ENCODE data around the gene MTHFSD. TPM values are rescaled to one million over a fixed set of nuclear protein-coding genes. Genes with fewer than 3 reads are reported as not detected.

Gene MTHFSD
- total and polyA plus RNA-seq, 2 experiments from 2014 or later: 11.5 to 21.5 TPM

DNA sequence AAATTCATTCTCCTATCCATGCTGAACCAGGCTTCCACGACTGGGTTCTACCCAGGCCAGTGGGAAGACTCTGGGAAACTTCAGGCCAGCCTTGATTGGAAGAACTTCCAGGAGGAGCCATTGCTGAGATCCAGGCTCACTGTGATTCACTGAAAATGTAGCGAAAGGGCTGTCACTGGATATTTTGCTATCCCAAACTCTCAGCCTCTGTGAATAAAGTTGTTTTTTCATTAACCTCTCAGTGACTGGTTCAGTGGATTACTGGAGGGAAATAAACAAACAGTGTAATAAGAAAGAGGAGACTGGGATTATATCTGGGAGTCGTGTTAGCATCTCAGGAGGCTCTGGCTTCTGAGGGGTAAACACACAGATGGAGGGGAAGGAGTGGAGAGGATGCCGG is 26.4 kb upstream of the MTHFSD start:
- no peak overlapping the region for H3K4me3 ChIP-seq

GRCh38 chr16:86580791-86581170 is 25.7 kb upstream of the MTHFSD start:
- H3K4me3 ChIP-seq: no peak overlapping the region
- H3K36me3 ChIP-seq (replicated peaks; ENCODE audit: insufficient read depth, low read depth): no peaks in the 10 kb centered on the region
- no peak for DNase-seq (ENCODE audit: low spot score)
- no peak overlapping the region for H2AFZ ChIP-seq
- H3K9me2 ChIP-seq (replicated peaks; ENCODE audit: insufficient read depth): no peaks in the 10 kb centered on the region
- no peaks in the 10 kb centered on the region for H3K79me2 ChIP-seq
- WGBS (ENCODE audit: low lambda C conversion rate, missing lambda C conversion rate): 72% methylated on average over 7 of the region's 9 CpGs
- no peaks in the 10 kb centered on the region for H4K20me1 ChIP-seq (ENCODE audit: insufficient read depth, poor library complexity, severe bottlenecking)
- peak overlapping the region; percentile 97 for H3K4me2 ChIP-seq
- H3K27ac ChIP-seq: no peak overlapping the region
- H3K9me3 ChIP-seq (ENCODE audit: low read depth): no peaks in the 10 kb centered on the region
- TF ChIP-seq, protein P1, sequence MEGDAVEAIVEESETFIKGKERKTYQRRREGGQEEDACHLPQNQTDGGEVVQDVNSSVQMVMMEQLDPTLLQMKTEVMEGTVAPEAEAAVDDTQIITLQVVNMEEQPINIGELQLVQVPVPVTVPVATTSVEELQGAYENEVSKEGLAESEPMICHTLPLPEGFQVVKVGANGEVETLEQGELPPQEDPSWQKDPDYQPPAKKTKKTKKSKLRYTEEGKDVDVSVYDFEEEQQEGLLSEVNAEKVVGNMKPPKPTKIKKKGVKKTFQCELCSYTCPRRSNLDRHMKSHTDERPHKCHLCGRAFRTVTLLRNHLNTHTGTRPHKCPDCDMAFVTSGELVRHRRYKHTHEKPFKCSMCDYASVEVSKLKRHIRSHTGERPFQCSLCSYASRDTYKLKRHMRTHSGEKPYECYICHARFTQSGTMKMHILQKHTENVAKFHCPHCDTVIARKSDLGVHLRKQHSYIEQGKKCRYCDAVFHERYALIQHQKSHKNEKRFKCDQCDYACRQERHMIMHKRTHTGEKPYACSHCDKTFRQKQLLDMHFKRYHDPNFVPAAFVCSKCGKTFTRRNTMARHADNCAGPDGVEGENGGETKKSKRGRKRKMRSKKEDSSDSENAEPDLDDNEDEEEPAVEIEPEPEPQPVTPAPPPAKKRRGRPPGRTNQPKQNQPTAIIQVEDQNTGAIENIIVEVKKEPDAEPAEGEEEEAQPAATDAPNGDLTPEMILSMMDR (IDR thresholded peaks at IDR 0.05; ENCODE audit: poor library complexity): no peak
- TF ChIP-seq EZH2phosphoT487 (IDR thresholded peaks at IDR 0.05; ENCODE audit: low read depth, severe bottlenecking, unreplicated experiment): no peak
- no peak for TF ChIP-seq EZH2 (IDR thresholded peaks at IDR 0.05; ENCODE audit: borderline replicate concordance)
- peaks cover 22% of the 10 kb centered on the region for H3K4me1 ChIP-seq (ENCODE audit: insufficient read depth)
- peaks cover 83% of the 10 kb centered on the region for H3K27me3 ChIP-seq

More for the DNA sequence above, 26.4 kb upstream of the MTHFSD start:
- peaks cover 19% of the 10 kb centered on the region for H3K4me1 ChIP-seq (ENCODE audit: insufficient read depth)
- no peak for DNase-seq (ENCODE audit: low spot score)
- H3K79me2 ChIP-seq: no peaks in the 10 kb centered on the region
- H4K20me1 ChIP-seq (ENCODE audit: insufficient read depth, poor library complexity, severe bottlenecking): no peaks in the 10 kb centered on the region
- H3K36me3 ChIP-seq (replicated peaks; ENCODE audit: insufficient read depth, low read depth): no peaks in the 10 kb centered on the region
- H2AFZ ChIP-seq: no peak overlapping the region
- H3K9me2 ChIP-seq (replicated peaks; ENCODE audit: insufficient read depth): no peaks in the 10 kb centered on the region
- no peaks in the 10 kb centered on the region for H3K9me3 ChIP-seq (ENCODE audit: low read depth)
- no peak overlapping the region for H3K27ac ChIP-seq
- peaks cover 82% of the 10 kb centered on the region for H3K27me3 ChIP-seq
- WGBS (ENCODE audit: low lambda C conversion rate, missing lambda C conversion rate): 70% methylated on average over 4 of the region's 4 CpGs
- TF ChIP-seq, protein P1 (IDR thresholded peaks at IDR 0.05; ENCODE audit: poor library complexity): no peak
- no peak for TF ChIP-seq EZH2 (IDR thresholded peaks at IDR 0.05; ENCODE audit: borderline replicate concordance)
- no peak for TF ChIP-seq EZH2phosphoT487 (IDR thresholded peaks at IDR 0.05; ENCODE audit: low read depth, severe bottlenecking, unreplicated experiment)
- H3K4me2 ChIP-seq: no peak overlapping the region

DNA sequence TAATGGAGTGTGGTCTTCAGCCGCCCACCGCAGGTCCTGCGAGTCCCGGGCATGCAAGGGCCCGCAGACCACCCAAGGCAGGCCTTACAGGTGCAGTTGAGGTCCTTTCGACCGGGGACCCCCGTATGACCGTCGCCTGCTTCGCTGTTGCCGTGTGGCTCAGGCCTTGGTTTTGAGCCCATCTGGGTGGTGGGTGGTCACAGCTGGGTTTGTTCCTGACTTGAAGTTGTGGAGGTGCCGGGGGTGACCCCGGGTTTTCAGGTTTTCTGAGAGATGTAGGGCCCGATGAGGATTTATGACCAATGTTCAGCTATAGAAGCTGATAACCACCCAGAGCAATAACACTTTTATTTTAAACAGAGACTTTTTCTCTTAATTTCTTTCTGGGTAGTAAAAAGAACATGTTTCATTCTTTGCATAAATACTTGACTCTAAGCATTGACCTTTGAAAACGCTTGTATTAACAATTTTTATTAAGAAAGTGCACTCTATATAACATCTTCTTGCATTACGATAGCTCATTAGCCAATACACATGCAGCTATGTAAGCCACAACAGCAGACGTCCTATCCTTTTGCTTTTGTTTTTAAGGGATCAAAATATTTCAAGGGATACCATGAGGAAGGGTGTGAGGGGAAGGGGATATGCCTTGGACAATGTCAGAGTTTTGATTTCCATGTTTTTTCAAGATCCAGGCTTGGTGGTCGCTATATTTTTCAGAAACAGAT is 25.2 kb upstream of the MTHFSD start:
- Histone ChIP-seq H3K36me3 (replicated peaks; ENCODE audit: insufficient read depth, low read depth) (no peaks in the 10 kb centered on the region), H3K9me2 (replicated peaks; ENCODE audit: insufficient read depth) (no peaks in the 10 kb centered on the region), H4K20me1 (ENCODE audit: insufficient read depth, poor library complexity, severe bottlenecking) (no peaks in the 10 kb centered on the region), H3K9me3 (ENCODE audit: low read depth) (no peaks in the 10 kb centered on the region), H3K27ac (no peak overlapping the region), H3K4me1 (ENCODE audit: insufficient read depth) (peaks cover 22% of the 10 kb centered on the region), H3K4me3 (no peak overlapping the region), H3K79me2 (no peaks in the 10 kb centered on the region), H2AFZ (no peak overlapping the region), H3K4me2 (peak overlapping the region; percentile 97), H3K27me3 (peaks cover 84% of the 10 kb centered on the region)
- DNase-seq (ENCODE audit: low spot score): no peak
- 64% methylated on average over 18 of the region's 19 CpGs for whole genome bisulfite sequencing (ENCODE audit: low lambda C conversion rate, missing lambda C conversion rate)
- TF ChIP-seq EZH2 (IDR thresholded peaks at IDR 0.05; ENCODE audit: borderline replicate concordance) (no peak), EZH2phosphoT487 (IDR thresholded peaks at IDR 0.05; ENCODE audit: low read depth, severe bottlenecking, unreplicated experiment) (peak; percentile 25)

- Histone ChIP-seq H3K9me2 (replicated peaks; ENCODE audit: insufficient read depth) (no peaks in the 10 kb centered on the region), H3K79me2 (no peaks in the 10 kb centered on the region), H3K36me3 (replicated peaks; ENCODE audit: insufficient read depth, low read depth) (no peaks in the 10 kb centered on the region), H3K27ac (peak overlapping the region; percentile 68), H3K4me1 (ENCODE audit: insufficient read depth) (peaks cover 22% of the 10 kb centered on the region), H3K4me2 (peak overlapping the region; percentile 97), H3K9me3 (ENCODE audit: low read depth) (no peaks in the 10 kb centered on the region), H2AFZ (peak overlapping the region; percentile 11), H3K4me3 (peak overlapping the region; percentile 8), H3K27me3 (peaks cover 91% of the 10 kb centered on the region), H4K20me1 (ENCODE audit: insufficient read depth, poor library complexity, severe bottlenecking) (no peaks in the 10 kb centered on the region)
- TF ChIP-seq, protein P1 (IDR thresholded peaks at IDR 0.05; ENCODE audit: poor library complexity): no peak
- 10% methylated on average over 57 of the region's 69 CpGs for WGBS (ENCODE audit: low lambda C conversion rate, missing lambda C conversion rate)
- no peak for DNase-seq (ENCODE audit: low spot score)
Measured at GRCh38 chr16:86579268-86580062, 24.4 kb upstream of the MTHFSD start.
